Measurements from ENCODE around the gene ABCE1. TPM values are rescaled to one million over a fixed set of nuclear protein-coding genes. Genes with fewer than 3 reads are reported as not detected.

Gene ABCE1
- total RNA-seq, 1 donor, result 90.5 TPM

DNA sequence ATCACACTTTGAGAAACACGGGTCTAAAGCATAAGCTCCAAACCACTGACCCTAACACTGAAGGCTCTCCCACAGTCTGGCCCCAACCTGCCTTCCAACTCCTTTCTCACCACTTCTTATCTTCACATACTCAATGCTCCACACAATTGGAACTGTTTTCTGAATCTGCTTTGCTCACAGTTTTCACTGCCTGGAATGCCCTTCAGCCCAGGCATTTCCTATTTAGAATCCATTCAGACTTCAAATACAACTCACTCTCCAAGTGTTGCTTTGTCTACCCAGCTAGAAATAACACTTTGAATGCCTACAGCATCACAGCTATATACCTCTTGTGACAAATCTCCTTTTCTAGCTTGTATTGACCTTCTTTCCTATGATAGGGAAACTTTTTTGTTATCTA lies 72.1 kb downstream of the ABCE1 start:
- Histone ChIP-seq H3K4me2 (ENCODE audit: insufficient read depth, low read length) (no peak overlapping the region), H3K27me3 (ENCODE audit: insufficient read depth, low read length) (no peaks in the 10 kb centered on the region), H4K20me1 (ENCODE audit: insufficient read depth, low read length) (peaks cover 2% of the 10 kb centered on the region), H3K79me2 (ENCODE audit: insufficient read depth, low read length) (peaks cover 69% of the 10 kb centered on the region), H3K9me3 (ENCODE audit: low read depth, low read length) (no peaks in the 10 kb centered on the region), H3K27ac (ENCODE audit: low read depth, low read length) (no peak overlapping the region), H3K4me3 (ENCODE audit: insufficient read depth, low read length) (no peak overlapping the region), H2AFZ (ENCODE audit: low read length) (no peak overlapping the region), H3K36me3 (ENCODE audit: insufficient read depth, low read length) (peaks cover 28% of the 10 kb centered on the region), H3K4me1 (ENCODE audit: insufficient read depth, low read length) (no peaks in the 10 kb centered on the region)
- no peak for DNase-seq (ENCODE audit: insufficient read length, low spot score, missing footprints)
- TF ChIP-seq, protein P1, sequence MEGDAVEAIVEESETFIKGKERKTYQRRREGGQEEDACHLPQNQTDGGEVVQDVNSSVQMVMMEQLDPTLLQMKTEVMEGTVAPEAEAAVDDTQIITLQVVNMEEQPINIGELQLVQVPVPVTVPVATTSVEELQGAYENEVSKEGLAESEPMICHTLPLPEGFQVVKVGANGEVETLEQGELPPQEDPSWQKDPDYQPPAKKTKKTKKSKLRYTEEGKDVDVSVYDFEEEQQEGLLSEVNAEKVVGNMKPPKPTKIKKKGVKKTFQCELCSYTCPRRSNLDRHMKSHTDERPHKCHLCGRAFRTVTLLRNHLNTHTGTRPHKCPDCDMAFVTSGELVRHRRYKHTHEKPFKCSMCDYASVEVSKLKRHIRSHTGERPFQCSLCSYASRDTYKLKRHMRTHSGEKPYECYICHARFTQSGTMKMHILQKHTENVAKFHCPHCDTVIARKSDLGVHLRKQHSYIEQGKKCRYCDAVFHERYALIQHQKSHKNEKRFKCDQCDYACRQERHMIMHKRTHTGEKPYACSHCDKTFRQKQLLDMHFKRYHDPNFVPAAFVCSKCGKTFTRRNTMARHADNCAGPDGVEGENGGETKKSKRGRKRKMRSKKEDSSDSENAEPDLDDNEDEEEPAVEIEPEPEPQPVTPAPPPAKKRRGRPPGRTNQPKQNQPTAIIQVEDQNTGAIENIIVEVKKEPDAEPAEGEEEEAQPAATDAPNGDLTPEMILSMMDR (IDR thresholded peaks at IDR 0.05; ENCODE audit: extremely low read depth, low read depth, low read length), result no peak

DNA sequence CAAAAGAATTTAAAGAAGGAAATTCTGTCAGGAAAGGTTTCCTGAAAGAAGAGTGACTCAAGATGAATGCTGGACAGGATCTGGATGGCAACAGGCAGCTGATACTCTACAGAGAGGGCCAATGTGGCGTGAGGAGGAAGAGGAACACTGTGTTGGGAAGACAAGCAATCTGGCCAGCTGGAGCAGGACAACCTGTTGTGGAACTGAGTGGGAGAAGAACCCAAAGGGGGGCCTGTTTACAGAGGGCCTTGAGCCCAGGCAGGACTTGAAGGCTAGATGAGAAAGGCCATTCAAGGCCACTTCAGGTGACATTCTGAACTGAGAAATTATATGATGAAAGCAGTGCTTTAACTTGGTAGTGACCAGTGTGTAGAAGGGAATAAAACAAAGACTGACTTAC lies 73.8 kb downstream of the ABCE1 start:
- Histone ChIP-seq H3K9me3 (ENCODE audit: low read depth, low read length) (no peaks in the 10 kb centered on the region), H3K79me2 (ENCODE audit: insufficient read depth, low read length) (peaks cover 81% of the 10 kb centered on the region), H3K4me2 (ENCODE audit: insufficient read depth, low read length) (no peak overlapping the region), H3K4me1 (ENCODE audit: insufficient read depth, low read length) (peaks cover under 1% of the 10 kb centered on the region), H3K36me3 (ENCODE audit: insufficient read depth, low read length) (peaks cover 28% of the 10 kb centered on the region), H3K4me3 (ENCODE audit: insufficient read depth, low read length) (no peak overlapping the region), H4K20me1 (ENCODE audit: insufficient read depth, low read length) (peaks cover 4% of the 10 kb centered on the region), H2AFZ (ENCODE audit: low read length) (no peak overlapping the region), H3K27ac (ENCODE audit: low read depth, low read length) (no peak overlapping the region), H3K27me3 (ENCODE audit: insufficient read depth, low read length) (no peaks in the 10 kb centered on the region)
- TF ChIP-seq, protein P1 (IDR thresholded peaks at IDR 0.05; ENCODE audit: extremely low read depth, low read depth, low read length), result no peak
- no peak for DNase-seq (ENCODE audit: insufficient read length, low spot score, missing footprints)

DNA sequence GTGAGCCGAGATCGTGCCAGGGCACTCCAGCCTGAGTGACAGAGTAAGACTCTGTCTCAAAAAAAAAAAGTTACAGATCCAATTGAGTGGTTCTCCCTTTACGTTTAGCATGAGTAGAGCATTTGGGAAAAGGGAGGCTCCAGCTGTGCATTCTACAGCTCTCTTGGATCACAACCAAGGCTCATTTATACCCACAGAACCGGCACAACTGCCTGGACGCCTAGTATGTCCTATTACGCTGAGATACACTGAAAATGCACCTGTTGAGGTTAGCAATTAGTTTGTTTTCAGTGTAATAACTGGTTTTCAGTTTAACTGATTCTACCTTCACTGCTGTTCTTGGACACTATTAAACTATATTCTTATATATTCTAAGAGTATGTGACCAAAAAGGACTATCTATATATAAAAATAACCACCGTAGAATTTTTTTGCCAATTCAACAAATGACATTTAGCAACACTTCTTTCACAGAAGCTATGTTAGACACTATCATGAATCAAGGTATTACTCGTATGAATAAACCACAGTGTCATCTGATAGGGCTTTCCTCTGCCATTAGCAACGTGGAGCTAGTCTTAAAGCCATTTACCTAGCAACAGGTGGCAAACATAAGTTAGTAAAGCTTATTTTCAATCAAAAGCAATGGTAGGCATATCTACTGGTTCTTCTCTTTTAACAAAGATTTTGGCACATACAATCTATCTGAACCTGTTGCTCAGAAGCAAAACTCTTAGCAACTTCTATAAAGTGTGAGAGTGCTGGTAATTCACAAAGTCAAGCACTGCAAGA lies 78.7 kb downstream of the ABCE1 start:
- no peaks in the 10 kb centered on the region for H3K9me3 ChIP-seq (ENCODE audit: low read depth, low read length)
- H3K79me2 ChIP-seq (ENCODE audit: insufficient read depth, low read length), result peaks cover 76% of the 10 kb centered on the region
- no peaks in the 10 kb centered on the region for H3K27me3 ChIP-seq (ENCODE audit: insufficient read depth, low read length)
- TF ChIP-seq, protein P1 (IDR thresholded peaks at IDR 0.05; ENCODE audit: extremely low read depth, low read depth, low read length), result no peak
- H3K4me3 ChIP-seq (ENCODE audit: insufficient read depth, low read length), result peak overlapping the region; percentile 92
- H3K27ac ChIP-seq (ENCODE audit: low read depth, low read length), result peak overlapping the region; percentile 95
- H3K4me2 ChIP-seq (ENCODE audit: insufficient read depth, low read length), result peak overlapping the region; percentile 98
- H3K36me3 ChIP-seq (ENCODE audit: insufficient read depth, low read length), result peaks cover 17% of the 10 kb centered on the region
- peaks cover 6% of the 10 kb centered on the region for H4K20me1 ChIP-seq (ENCODE audit: insufficient read depth, low read length)
- no peak overlapping the region for H2AFZ ChIP-seq (ENCODE audit: low read length)
- DNase-seq (ENCODE audit: insufficient read length, low spot score, missing footprints), result no peak
- peaks cover 24% of the 10 kb centered on the region for H3K4me1 ChIP-seq (ENCODE audit: insufficient read depth, low read length)

DNA sequence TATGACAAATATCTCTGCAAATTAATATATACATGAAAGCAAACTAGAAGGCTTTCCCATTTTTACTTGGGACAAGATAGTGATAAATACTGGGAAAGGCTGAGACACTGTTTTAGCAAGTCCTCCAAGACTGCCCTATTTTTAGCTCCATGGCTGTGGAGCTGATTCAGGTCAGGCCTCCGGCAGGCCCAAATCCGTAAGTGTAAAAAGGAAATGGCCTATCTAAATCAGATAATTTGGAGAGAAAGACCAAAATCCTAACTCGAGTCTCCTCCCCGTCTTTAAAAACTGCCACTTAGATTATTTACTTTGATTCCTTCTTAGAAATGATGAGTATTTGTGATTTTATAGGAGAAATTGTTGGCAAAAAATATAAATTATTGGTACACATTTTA lies 79.4 kb downstream of the ABCE1 start:
- peaks cover 24% of the 10 kb centered on the region for H3K4me1 ChIP-seq (ENCODE audit: insufficient read depth, low read length)
- H2AFZ ChIP-seq (ENCODE audit: low read length), result no peak overlapping the region
- TF ChIP-seq, protein P1 (IDR thresholded peaks at IDR 0.05; ENCODE audit: extremely low read depth, low read depth, low read length), result no peak
- peaks cover 69% of the 10 kb centered on the region for H3K79me2 ChIP-seq (ENCODE audit: insufficient read depth, low read length)
- H3K27ac ChIP-seq (ENCODE audit: low read depth, low read length), result peak overlapping the region; percentile 95
- H3K4me3 ChIP-seq (ENCODE audit: insufficient read depth, low read length), result peak overlapping the region; percentile 92
- peak overlapping the region; percentile 98 for H3K4me2 ChIP-seq (ENCODE audit: insufficient read depth, low read length)
- H4K20me1 ChIP-seq (ENCODE audit: insufficient read depth, low read length), result peaks cover 5% of the 10 kb centered on the region
- DNase-seq (ENCODE audit: insufficient read length, low spot score, missing footprints), result peak; percentile 52
- H3K36me3 ChIP-seq (ENCODE audit: insufficient read depth, low read length), result peaks cover 12% of the 10 kb centered on the region
- H3K9me3 ChIP-seq (ENCODE audit: low read depth, low read length), result no peaks in the 10 kb centered on the region
- no peaks in the 10 kb centered on the region for H3K27me3 ChIP-seq (ENCODE audit: insufficient read depth, low read length)
